HCT116 (cell line): ENCODE data around the gene KCNJ16. TPM values are rescaled to one million over a fixed set of nuclear protein-coding genes. Genes with fewer than 3 reads are reported as not detected.

Experiments used
- ATAC-seq: fragments of 200-7000 bp; cut with Tn5 transposase; 2 replicates; pipeline ENCODE4 v1.9.1; 2020; ENCODE audit warnings: mild to moderate bottlenecking, moderate library complexity
- BruUV-seq: library from RNA; stranded (reverse); fragments of 400-500 nt; replicated peaks from 2 replicates; lab custom pipeline; 2021; lab: Mats Ljungman, UMichigan
- CTCF ChIA-PET: fragments of 300-600 bp; sonication (Branson Sonifier 250); formaldehyde crosslinking; loops from one replicate; lab custom pipeline; 2021; ENCODE audit warnings: antibody characterized with exemption; lab: Charles Lee
- POLR2A ChIA-PET: fragments of 300-600, 350-600 bp; sonication (Branson Sonifier 250); formaldehyde crosslinking; loops from one replicate; lab custom pipeline; 2021; ENCODE audit warnings: antibody characterized with exemption; lab: Charles Lee
- RAD21 ChIA-PET, 2 experiments: fragments of 300-600 bp; sonication (Branson Sonifier 250); formaldehyde crosslinking; loops; one replicate each; lab custom pipeline; 2023; ENCODE audit warnings: low total read pairs in 2 of 2; ENCODE audit not compliant: uncharacterized antibody in 2 of 2, unreplicated experiment in 2 of 2, low non-redundant PET in 1 of 2; lab: Charles Lee
- DNase-seq: peaks from one replicate; pipeline ENCODE4 v3.0.0-alpha.2; 2010; ENCODE audit warnings: low read depth, low spot score
- H2AFZ ChIP-seq: fragments of 200-600 bp; shearing (Covaris generic), sonication (generic); 2 replicates; pipeline ENCODE4 v1.6.1; 2017; ENCODE audit warnings: low read depth, mixed run types, mixed read lengths, antibody characterized with exemption, low read length; ENCODE audit not compliant: poor library complexity, severe bottlenecking
- H3K27ac ChIP-seq: 2 replicates; pipeline ENCODE4 v1.5.1; 2012; ENCODE audit warnings: low read depth, low read length
- H3K27me3 ChIP-seq: fragments of 200-600 bp; sonication (generic); 2 replicates; pipeline ENCODE4 v1.6.1; 2016; ENCODE audit warnings: mixed run types, low read length, mixed read lengths; ENCODE audit not compliant: insufficient read depth
- H3K36me3 ChIP-seq, 2 experiments: fragments of 200-500 bp in 1 of 2; fragments of 200-600 bp in 1 of 2; sonication (Bioruptor generic) in 1 of 2; sonication (generic) in 1 of 2; 2 replicates each; pipeline versions ENCODE4 v1.5.1 to v1.6.1; 2014 to 2016; ENCODE audit warnings: low read length in 2 of 2, inconsistent platforms in 1 of 2, mixed read lengths in 1 of 2, mixed run types in 1 of 2; ENCODE audit not compliant: insufficient read depth in 2 of 2, control insufficient read depth in 1 of 2
- H3K4me1 ChIP-seq, 2 experiments: fragments of 200-600 bp in 1 of 2; sonication (generic) in 1 of 2; 2 replicates each; pipeline versions ENCODE4 v1.5.1 to v1.6.1; 2012 to 2017; ENCODE audit warnings: low read length in 2 of 2, inconsistent platforms in 1 of 2, mild to moderate bottlenecking in 1 of 2, mixed read lengths in 1 of 2, mixed run types in 1 of 2, moderate library complexity in 1 of 2; ENCODE audit not compliant: insufficient read depth in 2 of 2, control insufficient read depth in 1 of 2
- H3K4me2 ChIP-seq: fragments of 200-600 bp; sonication (generic); 2 replicates; pipeline ENCODE4 v1.6.1; 2017; ENCODE audit warnings: mixed run types, low read length, mixed read lengths
- H3K4me3 ChIP-seq, 2 experiments: fragments of 200-600 bp in 1 of 2; sonication (generic) in 1 of 2; replicated peaks in 1 of 2; 2 replicates each; pipeline ENCODE4 v1.5.1; 2011 to 2016; ENCODE audit warnings: low read length in 2 of 2, control low read depth in 1 of 2, low read depth in 1 of 2, mild to moderate bottlenecking in 1 of 2, mixed read lengths in 1 of 2, mixed run types in 1 of 2
- H3K79me2 ChIP-seq: fragments of 200-600 bp; sonication (generic); 2 replicates; pipeline ENCODE4 v1.6.1; 2017; ENCODE audit warnings: mild to moderate bottlenecking, mixed run types, low read length, moderate library complexity, mixed read lengths; ENCODE audit not compliant: insufficient read depth
- H3K9ac ChIP-seq: fragments of 200-600 bp; sonication (generic); 2 replicates; pipeline ENCODE4 v1.6.1; 2016; ENCODE audit warnings: low read length, mixed read lengths
- H3K9me2 ChIP-seq: fragments of 200-600 bp; sonication (generic), shearing (Covaris generic); 2 replicates; pipeline ENCODE4 v1.6.1; 2017; ENCODE audit warnings: mixed run types, mild to moderate bottlenecking, moderate library complexity; ENCODE audit not compliant: insufficient read depth
- H3K9me3 ChIP-seq, 2 experiments: fragments of 200-500 bp in 1 of 2; fragments of 200-600 bp in 1 of 2; sonication (Bioruptor generic) in 1 of 2; sonication (generic) in 1 of 2; 2 replicates each; pipeline ENCODE4 v1.6.1; 2014 to 2017; ENCODE audit warnings: low read length in 2 of 2, mixed read lengths in 2 of 2, inconsistent platforms in 1 of 2, low read depth in 1 of 2, mild to moderate bottlenecking in 1 of 2, mixed run types in 1 of 2, moderate library complexity in 1 of 2; ENCODE audit not compliant: control insufficient read depth in 1 of 2, insufficient read depth in 1 of 2
- H4K20me1 ChIP-seq: fragments of 200-600 bp; sonication (generic), shearing (Covaris generic); 2 replicates; pipeline ENCODE4 v1.6.1; 2017; ENCODE audit warnings: mixed run types, mild to moderate bottlenecking, moderate library complexity; ENCODE audit not compliant: insufficient read depth
- ELF1 ChIP-seq: IDR thresholded peaks from 2 replicates; pipeline ENCODE4 v1.6.1; 2012; ENCODE audit warnings: low read depth, borderline replicate concordance
- POLR2A ChIP-seq: IDR thresholded peaks from 2 replicates; pipeline ENCODE4 v1.7.0; 2011; ENCODE audit warnings: borderline replicate concordance; ENCODE audit not compliant: insufficient read depth, insufficient read length; ENCODE audit errors: extremely low read depth
- TCF7L2 ChIP-seq: IDR thresholded peaks from 2 replicates; pipeline ENCODE4 v1.7.0; 2011; ENCODE audit warnings: borderline replicate concordance, inconsistent platforms; ENCODE audit not compliant: insufficient read depth, insufficient read length; ENCODE audit errors: extremely low read depth
- ZFX ChIP-seq: fragments of 450-650 bp; IDR thresholded peaks from 2 replicates; pipeline ENCODE4 v1.6.1; 2017
- ZNF274 ChIP-seq: fragments of 200-500 bp; sonication (Bioruptor generic); IDR thresholded peaks from 2 replicates; pipeline ENCODE4 v1.6.1; 2014; ENCODE audit warnings: mild to moderate bottlenecking, low read depth, low read length, inconsistent platforms
- intact Hi-C: fragments of 100-400 bp; cut with micrococcal nuclease; formaldehyde crosslinking; loops from 2 replicates; pipeline ENCODE4 v1.10.0; 2022
- total RNA-seq: library from RNA; stranded (reverse); gene quantifications from one replicate; pipeline ENCODE4 v1.2.1, GENCODE V29; 2021; ENCODE audit not compliant: unreplicated experiment
- TF ChIP-seq, protein P1 (sequence below), 3 experiments: fragments of 200-600 bp in 1 of 3; sonication (generic) in 1 of 3; IDR thresholded peaks in 2 of 3; conservative IDR thresholded peaks in 1 of 3; 2 replicates each; pipeline ENCODE4 v1.5.1; 2012 to 2017; ENCODE audit warnings: low read depth in 2 of 3, low read length in 2 of 3, antibody characterized with exemption in 1 of 3, borderline replicate concordance in 1 of 3, control low read depth in 1 of 3, mild to moderate bottlenecking in 1 of 3, mixed read lengths in 1 of 3, mixed run types in 1 of 3, moderate library complexity in 1 of 3; ENCODE audit not compliant: insufficient read depth in 1 of 3
- TF ChIP-seq, protein P2 (sequence below): IDR thresholded peaks from 2 replicates; pipeline ENCODE4 v1.6.1; 2012

The KCNJ16 gene
- total RNA-seq, 1 experiment from 2014 or later = not detected

DNA sequence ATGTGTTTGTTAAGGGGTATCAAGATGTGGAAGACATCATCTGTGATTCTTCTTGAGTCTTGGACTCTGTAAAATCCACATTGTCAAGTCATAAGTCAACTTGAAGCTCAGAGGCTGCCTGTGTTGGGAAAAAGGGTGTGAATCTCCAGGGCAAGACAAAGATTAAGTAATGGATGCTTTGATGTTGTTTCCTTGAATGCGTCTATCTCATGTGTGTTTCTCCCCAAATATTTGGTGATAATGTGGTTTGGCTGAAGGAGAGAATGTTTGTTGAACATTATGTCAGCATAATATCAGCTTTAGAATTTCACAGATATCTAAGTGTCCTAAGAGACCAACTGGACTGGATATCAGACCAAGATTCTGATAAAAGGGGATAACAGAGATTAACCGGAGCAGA lies 24.1 kb upstream of the KCNJ16 start:
- RAD21 ChIA-PET = no interaction called here
- no TSS peak for BruUV-seq
- H3K36me3 ChIP-seq = no peaks in the 10 kb centered on the region
- intact Hi-C loops = no loop called here
- no peak overlapping the region for H3K27ac ChIP-seq
- no peaks in the 10 kb centered on the region for H3K4me1 ChIP-seq
- H3K4me3 ChIP-seq = no peak overlapping the region
- DNase-seq (no peak), ATAC-seq (no peak)
- H3K4me2 ChIP-seq = no peak overlapping the region
- TF ChIP-seq POLR2A (no peak), ELF1 (no peak), ZNF274 (no peak), ZFX (no peak), TCF7L2 (no peak)
- TF ChIP-seq, protein P1, sequence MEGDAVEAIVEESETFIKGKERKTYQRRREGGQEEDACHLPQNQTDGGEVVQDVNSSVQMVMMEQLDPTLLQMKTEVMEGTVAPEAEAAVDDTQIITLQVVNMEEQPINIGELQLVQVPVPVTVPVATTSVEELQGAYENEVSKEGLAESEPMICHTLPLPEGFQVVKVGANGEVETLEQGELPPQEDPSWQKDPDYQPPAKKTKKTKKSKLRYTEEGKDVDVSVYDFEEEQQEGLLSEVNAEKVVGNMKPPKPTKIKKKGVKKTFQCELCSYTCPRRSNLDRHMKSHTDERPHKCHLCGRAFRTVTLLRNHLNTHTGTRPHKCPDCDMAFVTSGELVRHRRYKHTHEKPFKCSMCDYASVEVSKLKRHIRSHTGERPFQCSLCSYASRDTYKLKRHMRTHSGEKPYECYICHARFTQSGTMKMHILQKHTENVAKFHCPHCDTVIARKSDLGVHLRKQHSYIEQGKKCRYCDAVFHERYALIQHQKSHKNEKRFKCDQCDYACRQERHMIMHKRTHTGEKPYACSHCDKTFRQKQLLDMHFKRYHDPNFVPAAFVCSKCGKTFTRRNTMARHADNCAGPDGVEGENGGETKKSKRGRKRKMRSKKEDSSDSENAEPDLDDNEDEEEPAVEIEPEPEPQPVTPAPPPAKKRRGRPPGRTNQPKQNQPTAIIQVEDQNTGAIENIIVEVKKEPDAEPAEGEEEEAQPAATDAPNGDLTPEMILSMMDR (IDR thresholded peaks at IDR 0.05 in 2 of 3, conservative IDR thresholded peaks at IDR 0.05 in 1 of 3; ENCODE audit: borderline replicate concordance in 1 of 3, insufficient read depth in 1 of 3, low read depth in 2 of 3, low read length in 2 of 3) = no peak
- TF ChIP-seq, protein P2, sequence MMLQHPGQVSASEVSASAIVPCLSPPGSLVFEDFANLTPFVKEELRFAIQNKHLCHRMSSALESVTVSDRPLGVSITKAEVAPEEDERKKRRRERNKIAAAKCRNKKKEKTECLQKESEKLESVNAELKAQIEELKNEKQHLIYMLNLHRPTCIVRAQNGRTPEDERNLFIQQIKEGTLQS = no peak
- H3K9me3 ChIP-seq = peaks cover 5 to 24% of the 10 kb centered on the region in 2 experiments; a peak in 2 of 4 replicates
- H3K79me2 ChIP-seq = no peaks in the 10 kb centered on the region
- POLR2A ChIA-PET = no interaction called here
- no peaks in the 10 kb centered on the region for H4K20me1 ChIP-seq
- H3K9me2 ChIP-seq = no peaks in the 10 kb centered on the region
- no peaks in the 10 kb centered on the region for H3K27me3 ChIP-seq
- no peak overlapping the region for H2AFZ ChIP-seq
- CTCF ChIA-PET = no interaction called here
- H3K9ac ChIP-seq = no peak overlapping the region
